HUES48 (cell line): ENCODE measurements around the gene ITPKB.
"Not testable (repeated sequence)": the region's sequence is repeated elsewhere in the genome, so short reads cannot be mapped to it uniquely, and the experiment has no call there.

ENCODE experiments used
- H3K27ac ChIP-seq: one replicate; pipeline ENCODE4 v1.7.0; 2013; ENCODE audit warnings: low read depth, low read length, inconsistent platforms
- H3K27me3 ChIP-seq: 2 replicates; pipeline ENCODE4 v1.6.1; 2013; ENCODE audit warnings: mild to moderate bottlenecking, low read length; ENCODE audit not compliant: control insufficient read depth, insufficient read depth
- H3K36me3 ChIP-seq: 2 replicates; pipeline ENCODE4 v1.6.1; 2013; ENCODE audit warnings: low read length; ENCODE audit not compliant: control insufficient read depth, insufficient read depth
- H3K4me1 ChIP-seq: 2 replicates; pipeline ENCODE4 v1.6.1; 2013; ENCODE audit warnings: mild to moderate bottlenecking, low read length; ENCODE audit not compliant: control insufficient read depth, insufficient read depth
- H3K4me3 ChIP-seq: 2 replicates; pipeline ENCODE4 v1.5.1; 2013; ENCODE audit warnings: mild to moderate bottlenecking, low read depth, low read length
- H3K9ac ChIP-seq: 2 replicates; pipeline ENCODE4 v1.6.1; 2013; ENCODE audit warnings: mild to moderate bottlenecking, low read depth, low read length, moderate library complexity
- H3K9me3 ChIP-seq: 2 replicates; pipeline ENCODE4 v1.6.1; 2013; ENCODE audit warnings: low read length; ENCODE audit not compliant: control insufficient read depth, insufficient read depth

ITPKB gene

GRCh38 chr1:226625832-226626576 lies 113.1 kb downstream of the ITPKB start:
- Histone ChIP-seq H3K9me3 (no peaks in the 10 kb centered on the region), H3K27me3 (peaks cover 19% of the 10 kb centered on the region), H3K4me1 (no peaks in the 10 kb centered on the region), H3K36me3 (no peaks in the 10 kb centered on the region), H3K4me3 (no peak overlapping the region), H3K9ac (no peak overlapping the region), H3K27ac (no peak overlapping the region)

- Histone ChIP-seq H3K9ac (no peak overlapping the region), H3K27me3 (peaks cover 19% of the 10 kb centered on the region), H3K4me3 (no peak overlapping the region), H3K27ac (no peak overlapping the region), H3K4me1 (no peaks in the 10 kb centered on the region), H3K9me3 (no peaks in the 10 kb centered on the region), H3K36me3 (no peaks in the 10 kb centered on the region)
These were observed 113.8 kb downstream of the ITPKB start for GRCh38 chr1:226625326-226625725.

- Histone ChIP-seq H3K36me3 (no peaks in the 10 kb centered on the region), H3K4me1 (no peaks in the 10 kb centered on the region), H3K4me3 (no peak overlapping the region), H3K9me3 (no peaks in the 10 kb centered on the region), H3K27me3 (peaks cover 19% of the 10 kb centered on the region), H3K27ac (no peak overlapping the region), H3K9ac (no peak overlapping the region)
These were observed 114.6 kb downstream of the ITPKB start for GRCh38 chr1:226624526-226624925.

- Histone ChIP-seq H3K27me3 (peaks cover 8% of the 10 kb centered on the region), H3K4me3 (no peak overlapping the region), H3K9ac (no peak overlapping the region), H3K36me3 (no peaks in the 10 kb centered on the region), H3K4me1 (no peaks in the 10 kb centered on the region), H3K9me3 (no peaks in the 10 kb centered on the region), H3K27ac (no peak overlapping the region)
These were observed 117.1 kb downstream of the ITPKB start for GRCh38 chr1:226622012-226622411.

- Histone ChIP-seq H3K4me1 (no peaks in the 10 kb centered on the region), H3K4me3 (no peak overlapping the region), H3K9ac (no peak overlapping the region)
These were observed 120.1 kb downstream of the ITPKB start for GRCh38 chr1:226619031-226619430.

GRCh38 chr1:226618380-226618779 lies 120.7 kb downstream of the ITPKB start:
- Histone ChIP-seq H3K9ac (no peak overlapping the region; the same call in 1 of the 2 replicates), H3K27me3 (no peaks in the 10 kb centered on the region), H3K4me1 (no peaks in the 10 kb centered on the region), H3K36me3 (no peaks in the 10 kb centered on the region), H3K27ac (no peak overlapping the region), H3K4me3 (no peak overlapping the region), H3K9me3 (no peaks in the 10 kb centered on the region)

More at GRCh38 chr1:226619031-226619430, 120.1 kb downstream of the ITPKB start:
- Histone ChIP-seq H3K36me3 (no peaks in the 10 kb centered on the region), H3K9me3 (no peaks in the 10 kb centered on the region), H3K27ac (no peak overlapping the region), H3K27me3 (no peaks in the 10 kb centered on the region)

GRCh38 chr1:226617719-226618118 lies 121.4 kb downstream of the ITPKB start:
- not testable (repeated sequence) for H3K9me3 ChIP-seq

GRCh38 chr1:226617109-226617508 lies 122.0 kb downstream of the ITPKB start:
- no peaks in the 10 kb centered on the region for H3K9me3 ChIP-seq
- H3K27ac ChIP-seq: no peak overlapping the region
- H3K36me3 ChIP-seq: no peaks in the 10 kb centered on the region
- H3K9ac ChIP-seq: no peak overlapping the region
- H3K4me1 ChIP-seq: no peaks in the 10 kb centered on the region
- H3K27me3 ChIP-seq: no peaks in the 10 kb centered on the region
- H3K4me3 ChIP-seq: no peak overlapping the region

More at GRCh38 chr1:226617719-226618118, 121.4 kb downstream of the ITPKB start:
- H3K27ac ChIP-seq, H3K9ac ChIP-seq, H3K4me3 ChIP-seq, H3K4me1 ChIP-seq, H3K27me3 ChIP-seq, H3K36me3 ChIP-seq: not testable (repeated sequence)

- H3K36me3 ChIP-seq: no peaks in the 10 kb centered on the region
- no peak overlapping the region for H3K4me3 ChIP-seq
- no peak overlapping the region for H3K27ac ChIP-seq
- H3K9me3 ChIP-seq: no peaks in the 10 kb centered on the region
- H3K9ac ChIP-seq: no peak overlapping the region
- no peaks in the 10 kb centered on the region for H3K27me3 ChIP-seq
- no peaks in the 10 kb centered on the region for H3K4me1 ChIP-seq
These were observed 122.4 kb downstream of the ITPKB start for GRCh38 chr1:226616636-226617035.

GRCh38 chr1:226615876-226616275 lies 123.2 kb downstream of the ITPKB start:
- no peak overlapping the region for H3K9ac ChIP-seq
- no peaks in the 10 kb centered on the region for H3K27me3 ChIP-seq
- H3K4me3 ChIP-seq: no peak overlapping the region
- H3K9me3 ChIP-seq: no peaks in the 10 kb centered on the region
- H3K27ac ChIP-seq: no peak overlapping the region
- no peaks in the 10 kb centered on the region for H3K36me3 ChIP-seq
- no peaks in the 10 kb centered on the region for H3K4me1 ChIP-seq

GRCh38 chr1:226611980-226612379 lies 127.1 kb downstream of the ITPKB start:
- not testable (repeated sequence) for H3K9me3 ChIP-seq, H3K9ac ChIP-seq, H3K27me3 ChIP-seq, H3K27ac ChIP-seq, H3K4me1 ChIP-seq, H3K4me3 ChIP-seq, H3K36me3 ChIP-seq
